ENCODE data around the gene NAV2.

GRCh38 chr11:19805376-19805775 is 92.7 kb downstream of the NAV2 start:
- TF ChIP-seq POLR2A (IDR thresholded peaks at IDR 0.05): no peak
- no peak for TF ChIP-seq CTCF (IDR thresholded peaks at IDR 0.05)
